Karpas-422 (cell line): ENCODE results near the gene DAW1. TPM values are rescaled to one million over a fixed set of nuclear protein-coding genes. Genes with fewer than 3 reads are reported as not detected.
"Not testable (repeated sequence)": the region's sequence is repeated elsewhere in the genome, so short reads cannot be mapped to it uniquely, and the experiment has no call there.

Experiments used
- DNase-seq: peaks from one replicate; pipeline ENCODE4 v3.0.0-alpha.2; 2015
- H2AFZ ChIP-seq: fragments of 200-600 bp; sonication (generic); 2 replicates; pipeline ENCODE4 v1.6.1; 2014; ENCODE audit warnings: antibody characterized with exemption, low read length, mixed read lengths
- H3K27ac ChIP-seq: fragments of 200-600 bp; sonication (generic); 2 replicates; pipeline ENCODE4 v1.5.1; 2014; ENCODE audit warnings: mild to moderate bottlenecking, low read length, moderate library complexity
- H3K27me3 ChIP-seq: fragments of 200-600 bp; sonication (generic); 2 replicates; pipeline ENCODE4 v1.6.1; 2014; ENCODE audit warnings: low read length, mixed read lengths
- H3K36me3 ChIP-seq: fragments of 200-600 bp; sonication (generic); 2 replicates; pipeline ENCODE4 v1.6.1; 2014; ENCODE audit warnings: low read length, mixed read lengths; ENCODE audit not compliant: insufficient read depth
- H3K4me1 ChIP-seq: fragments of 200-600 bp; sonication (generic); 2 replicates; pipeline ENCODE4 v1.6.1; 2014; ENCODE audit warnings: mild to moderate bottlenecking, low read length, mixed read lengths
- H3K4me2 ChIP-seq: fragments of 200-600 bp; sonication (generic); 2 replicates; pipeline ENCODE4 v1.6.1; 2014; ENCODE audit warnings: low read length, low read depth, mild to moderate bottlenecking; ENCODE audit not compliant: poor library complexity, severe bottlenecking
- H3K4me3 ChIP-seq: fragments of 200-600 bp; sonication (generic); 2 replicates; pipeline ENCODE4 v1.5.1; 2014; ENCODE audit warnings: mild to moderate bottlenecking, antibody characterized with exemption, low read length, mixed read lengths
- H3K79me2 ChIP-seq: fragments of 200-600 bp; sonication (generic); 2 replicates; pipeline ENCODE4 v1.6.1; 2014; ENCODE audit warnings: mild to moderate bottlenecking, low read length, mixed read lengths
- H3K9ac ChIP-seq: fragments of 200-600 bp; sonication (generic); 2 replicates; pipeline ENCODE4 v1.6.0; 2014; ENCODE audit warnings: low read length
- H3K9me2 ChIP-seq: fragments of 200-600 bp; sonication (generic), shearing (Covaris generic); replicated peaks from 2 replicates; pipeline ENCODE4 v1.6.0; 2014; ENCODE audit warnings: mild to moderate bottlenecking, low read length, moderate library complexity; ENCODE audit not compliant: insufficient read depth
- H3K9me3 ChIP-seq: fragments of 300-700, 200-600 bp; sonication (generic); 2 replicates; pipeline ENCODE4 v1.6.1; 2014; ENCODE audit warnings: low read length, mixed read lengths
- H4K20me1 ChIP-seq: fragments of 200-600 bp; sonication (generic); 2 replicates; pipeline ENCODE4 v1.6.1; 2014; ENCODE audit warnings: mild to moderate bottlenecking, antibody characterized with exemption, low read length, low read depth; ENCODE audit not compliant: insufficient read depth
- total RNA-seq: library from RNA; depleted of rRNA; stranded (reverse); fragments of >200 nt; shearing (Covaris generic); gene quantifications from 2 replicates; pipeline ENCODE4 v1.2.3, GENCODE V29; 2014; ENCODE audit warnings: low replicate concordance

DAW1 gene
- total RNA-seq, 1 experiment from 2014 or later, result not detected

DNA sequence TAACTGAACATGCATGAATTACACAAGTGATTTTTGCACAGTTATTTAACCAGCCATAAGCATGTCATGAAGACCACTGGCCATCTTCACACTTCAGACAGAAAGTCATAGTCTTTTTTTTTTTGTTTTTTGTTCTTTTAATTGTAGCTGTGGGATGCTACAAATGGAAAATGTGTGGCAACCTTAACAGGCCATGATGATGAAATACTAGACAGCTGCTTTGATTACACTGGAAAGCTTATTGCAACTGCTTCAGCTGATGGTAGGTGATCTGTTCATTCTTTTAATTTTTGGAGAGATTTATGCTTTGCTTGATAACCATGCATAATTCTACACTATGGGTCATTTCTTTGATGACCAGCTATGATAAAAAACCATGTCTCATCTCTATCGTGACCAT, 35.6 kb downstream of the DAW1 start:
- no peak overlapping the region for H2AFZ ChIP-seq
- H3K27ac ChIP-seq, result no peak overlapping the region
- H3K36me3 ChIP-seq, result no peaks in the 10 kb centered on the region
- DNase-seq, result no peak
- no peaks in the 10 kb centered on the region for H3K27me3 ChIP-seq
- no peaks in the 10 kb centered on the region for H4K20me1 ChIP-seq
- no peak overlapping the region for H3K4me2 ChIP-seq
- no peaks in the 10 kb centered on the region for H3K79me2 ChIP-seq
- H3K9ac ChIP-seq, result no peak overlapping the region
- H3K9me3 ChIP-seq, result no peaks in the 10 kb centered on the region
- no peak overlapping the region for H3K4me3 ChIP-seq
- no peaks in the 10 kb centered on the region for H3K9me2 ChIP-seq
- no peaks in the 10 kb centered on the region for H3K4me1 ChIP-seq

DNA sequence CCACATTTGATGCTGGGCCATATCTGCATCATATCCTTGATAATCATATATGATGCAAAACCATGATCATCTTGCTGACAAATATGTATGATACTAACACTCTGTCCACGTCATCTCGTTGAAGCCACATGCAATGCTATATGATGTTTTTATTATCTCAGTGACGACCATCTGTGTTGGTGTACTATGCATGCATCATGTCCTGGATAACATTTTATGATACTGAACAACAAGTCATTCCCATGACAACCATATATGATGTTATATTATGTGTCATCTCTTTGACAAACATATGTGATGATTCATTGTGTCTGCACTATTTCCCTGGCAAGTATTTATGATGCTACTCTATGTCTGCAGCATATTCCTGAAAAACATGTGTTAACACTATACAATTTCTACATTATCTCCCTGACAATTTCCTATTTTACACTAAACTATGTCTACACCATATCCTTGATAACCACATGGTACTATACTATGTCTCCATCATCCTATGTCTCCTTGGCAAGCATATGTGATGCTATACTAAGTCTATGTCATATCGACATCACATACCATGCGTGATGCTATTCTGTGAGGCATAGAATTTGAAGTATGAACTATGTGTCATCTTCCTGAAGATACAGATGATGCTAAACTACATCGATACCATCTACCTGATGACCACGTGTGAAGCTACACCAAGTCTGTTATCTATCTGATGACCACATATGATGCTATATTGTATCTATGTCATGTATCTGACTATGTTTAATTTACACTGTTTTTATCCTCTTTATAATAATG, 37.0 kb downstream of the DAW1 start:
- H3K4me2 ChIP-seq, result no peak overlapping the region
- H3K27me3 ChIP-seq, result 0 out of 2 replicates have a peak, but pooled peaks cover 2% of the 10 kb centered on the region
- DNase-seq, result no peak
- no peak overlapping the region for H3K4me3 ChIP-seq
- H2AFZ ChIP-seq, result no peak overlapping the region
- H3K27ac ChIP-seq, result no peak overlapping the region
- H3K9me2 ChIP-seq, result no peaks in the 10 kb centered on the region
- no peaks in the 10 kb centered on the region for H3K9me3 ChIP-seq
- no peaks in the 10 kb centered on the region for H3K4me1 ChIP-seq
- no peaks in the 10 kb centered on the region for H3K36me3 ChIP-seq
- H3K9ac ChIP-seq, result no peak overlapping the region
- no peaks in the 10 kb centered on the region for H4K20me1 ChIP-seq
- H3K79me2 ChIP-seq, result no peaks in the 10 kb centered on the region

DNA sequence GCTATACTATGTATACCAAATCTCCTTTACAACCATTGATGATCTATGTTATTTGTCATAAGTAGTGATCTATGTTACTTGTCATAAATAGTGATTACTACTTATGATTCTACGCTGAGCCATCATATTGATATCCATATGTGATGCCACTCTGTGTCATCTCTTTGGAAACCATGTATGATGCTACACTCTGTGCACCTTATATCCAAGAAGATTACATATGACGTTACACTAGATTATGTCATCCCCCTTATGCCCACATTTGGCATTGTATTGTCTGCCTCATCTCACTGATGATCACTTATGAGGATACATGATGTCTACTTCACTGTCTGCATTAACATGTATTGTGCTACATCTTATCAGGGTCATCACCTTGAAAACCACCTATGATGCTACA, 42.9 kb downstream of the DAW1 start:
- Histone ChIP-seq H3K4me2 (no peak overlapping the region), H3K4me1 (no peaks in the 10 kb centered on the region), H2AFZ (no peak overlapping the region), H3K27ac (no peak overlapping the region), H3K9me2 (no peaks in the 10 kb centered on the region), H4K20me1 (no peaks in the 10 kb centered on the region), H3K27me3 (0 out of 2 replicates have a peak, but pooled peaks cover 2% of the 10 kb centered on the region), H3K79me2 (no peaks in the 10 kb centered on the region), H3K9me3 (no peaks in the 10 kb centered on the region), H3K9ac (no peak overlapping the region), H3K36me3 (no peaks in the 10 kb centered on the region), H3K4me3 (no peak overlapping the region)
- no peak for DNase-seq

DNA sequence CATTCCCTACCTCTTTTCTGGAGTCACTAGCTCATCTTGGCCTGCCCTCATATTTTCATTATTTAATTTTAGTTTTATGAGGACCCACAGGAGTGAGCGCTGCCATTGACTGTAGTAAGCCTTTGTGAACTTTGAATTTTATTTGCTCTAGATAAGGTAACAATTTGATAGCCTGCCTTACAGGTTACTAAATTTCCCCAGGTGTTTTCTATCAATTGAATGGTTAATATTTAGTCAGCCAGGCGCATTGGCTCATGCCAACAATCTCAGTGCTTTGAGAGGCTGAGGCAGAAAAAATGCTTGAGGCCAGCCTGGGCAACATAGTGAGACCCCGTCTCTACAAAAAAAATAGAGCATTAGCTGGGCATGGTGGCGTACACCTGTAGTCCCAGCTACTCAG, 50.2 kb downstream of the DAW1 start:
- Histone ChIP-seq H3K9ac (no peak overlapping the region), H3K9me3 (no peaks in the 10 kb centered on the region), H3K4me2 (no peak overlapping the region), H2AFZ (no peak overlapping the region), H3K4me3 (no peak overlapping the region), H3K79me2 (no peaks in the 10 kb centered on the region), H3K36me3 (no peaks in the 10 kb centered on the region), H4K20me1 (no peaks in the 10 kb centered on the region), H3K27ac (no peak overlapping the region), H3K4me1 (no peaks in the 10 kb centered on the region), H3K27me3 (no peaks in the 10 kb centered on the region), H3K9me2 (no peaks in the 10 kb centered on the region)
- no peak for DNase-seq

DNA sequence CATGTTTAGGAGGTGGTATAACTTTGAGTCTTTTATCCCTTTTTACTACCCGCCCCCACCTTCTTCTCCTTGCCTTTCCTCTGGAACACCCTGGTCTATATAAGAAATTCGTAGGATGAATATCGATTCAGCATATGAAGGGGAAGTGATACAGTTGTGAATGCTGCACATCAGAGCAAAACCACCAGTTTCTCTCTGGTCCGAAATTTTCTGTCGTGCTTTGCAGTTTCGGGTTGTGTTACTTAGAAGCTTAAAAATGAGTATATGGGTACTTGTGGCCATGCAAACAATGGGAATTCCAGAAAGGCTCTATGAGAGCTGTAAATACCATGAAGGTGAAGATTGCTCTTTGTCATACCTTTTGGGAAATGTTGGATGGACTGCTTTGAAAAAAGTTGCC, 60.6 kb downstream of the DAW1 start:
- Histone ChIP-seq H3K4me2 (no peak overlapping the region), H3K36me3 (no peaks in the 10 kb centered on the region), H3K27ac (no peak overlapping the region), H3K4me1 (no peaks in the 10 kb centered on the region), H3K4me3 (no peak overlapping the region), H2AFZ (no peak overlapping the region), H3K9me3 (no peaks in the 10 kb centered on the region), H3K79me2 (no peaks in the 10 kb centered on the region), H3K9ac (no peak overlapping the region), H3K27me3 (peaks cover 4% of the 10 kb centered on the region; the same call in 1 of the 2 replicates), H4K20me1 (no peaks in the 10 kb centered on the region), H3K9me2 (no peaks in the 10 kb centered on the region)
- no peak for DNase-seq

DNA sequence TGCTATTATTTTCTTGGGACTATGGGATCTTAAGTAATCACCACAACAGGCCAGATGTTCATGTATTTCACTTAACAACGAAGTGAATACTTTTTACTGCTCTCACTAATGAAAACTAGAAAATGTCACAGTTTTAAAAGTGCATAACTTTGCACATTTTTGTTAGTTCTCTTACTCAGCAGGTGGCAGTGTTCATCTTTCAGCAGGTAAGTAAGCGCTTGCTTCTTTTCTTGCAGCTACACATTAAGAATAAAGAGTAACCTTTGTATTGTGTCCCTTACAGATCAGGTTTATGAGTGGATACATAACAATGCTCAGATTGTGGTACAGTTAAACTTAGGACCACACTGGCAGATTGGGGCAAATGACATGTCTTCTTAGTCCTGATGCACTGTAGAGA, 61.0 kb downstream of the DAW1 start:
- Histone ChIP-seq H3K9ac (no peak overlapping the region), H3K79me2 (no peaks in the 10 kb centered on the region), H3K4me1 (no peaks in the 10 kb centered on the region), H3K36me3 (no peaks in the 10 kb centered on the region), H3K27ac (no peak overlapping the region), H3K9me3 (no peaks in the 10 kb centered on the region), H3K9me2 (no peaks in the 10 kb centered on the region), H2AFZ (no peak overlapping the region), H3K4me3 (no peak overlapping the region), H3K27me3 (peaks cover under 1% of the 10 kb centered on the region; the same call in 1 of the 2 replicates), H4K20me1 (no peaks in the 10 kb centered on the region), H3K4me2 (no peak overlapping the region)
- peak; percentile 51 for DNase-seq

DNA sequence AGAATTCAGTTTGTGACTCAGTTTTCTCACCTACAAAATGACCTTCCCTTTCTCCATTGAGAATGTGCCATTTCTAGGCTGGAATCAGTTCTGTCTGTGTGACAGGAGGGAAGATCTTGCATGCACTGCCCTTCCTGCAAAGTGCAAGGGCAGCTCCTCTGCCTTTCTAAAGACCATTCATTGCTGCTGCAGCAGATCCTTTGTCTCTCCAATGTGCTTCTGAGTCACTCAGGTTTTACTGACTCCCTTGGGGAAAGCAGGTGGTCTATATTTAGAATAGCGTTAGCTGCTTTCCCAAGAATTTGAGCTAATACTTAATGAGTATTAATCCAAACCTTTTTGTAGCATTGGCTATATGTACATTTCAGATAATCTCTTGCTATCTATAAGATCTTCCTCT, 62.5 kb downstream of the DAW1 start:
- H3K9ac ChIP-seq, result no peak overlapping the region
- no peak overlapping the region for H3K4me3 ChIP-seq
- no peak overlapping the region for H3K27ac ChIP-seq
- no peaks in the 10 kb centered on the region for H3K4me1 ChIP-seq
- H3K4me2 ChIP-seq, result no peak overlapping the region
- H3K9me2 ChIP-seq, result no peaks in the 10 kb centered on the region
- no peaks in the 10 kb centered on the region for H3K36me3 ChIP-seq
- H2AFZ ChIP-seq, result no peak overlapping the region
- H4K20me1 ChIP-seq, result no peaks in the 10 kb centered on the region
- no peaks in the 10 kb centered on the region for H3K27me3 ChIP-seq
- no peaks in the 10 kb centered on the region for H3K9me3 ChIP-seq
- no peaks in the 10 kb centered on the region for H3K79me2 ChIP-seq
- no peak for DNase-seq

DNA sequence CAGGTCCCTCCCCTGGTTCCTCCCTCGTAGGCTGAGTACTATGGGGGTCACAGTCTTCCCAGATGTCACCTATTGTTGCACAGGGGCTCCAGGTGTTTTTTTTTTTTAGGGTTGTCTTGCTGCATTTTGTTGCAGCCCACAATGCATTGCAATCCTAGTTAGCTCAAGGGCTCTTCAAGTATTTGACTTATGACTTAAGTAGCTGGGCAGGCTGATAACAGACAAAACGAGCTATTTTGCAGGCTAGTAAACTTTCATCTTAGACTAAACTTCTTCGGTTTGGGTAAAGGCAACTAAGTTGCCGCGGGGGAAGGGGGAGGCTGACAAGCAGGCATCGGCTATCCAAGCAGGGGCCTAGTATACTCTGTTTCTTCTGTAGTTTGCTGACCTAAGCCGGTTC, 64.8 kb downstream of the DAW1 start:
- H2AFZ ChIP-seq, H3K4me3 ChIP-seq, H3K4me1 ChIP-seq, H3K9ac ChIP-seq, DNase-seq, H3K27me3 ChIP-seq, H3K36me3 ChIP-seq, H3K27ac ChIP-seq, H3K79me2 ChIP-seq, H4K20me1 ChIP-seq, H3K9me2 ChIP-seq, H3K9me3 ChIP-seq, H3K4me2 ChIP-seq: not testable (repeated sequence)
